CMK (cell line): ENCODE data around the gene PGAP3.

ENCODE experiments used
- DNase-seq: peaks from one replicate; pipeline ENCODE4 v3.0.0-alpha.2; 2010; ENCODE audit warnings: low read depth

PGAP3 gene

DNA sequence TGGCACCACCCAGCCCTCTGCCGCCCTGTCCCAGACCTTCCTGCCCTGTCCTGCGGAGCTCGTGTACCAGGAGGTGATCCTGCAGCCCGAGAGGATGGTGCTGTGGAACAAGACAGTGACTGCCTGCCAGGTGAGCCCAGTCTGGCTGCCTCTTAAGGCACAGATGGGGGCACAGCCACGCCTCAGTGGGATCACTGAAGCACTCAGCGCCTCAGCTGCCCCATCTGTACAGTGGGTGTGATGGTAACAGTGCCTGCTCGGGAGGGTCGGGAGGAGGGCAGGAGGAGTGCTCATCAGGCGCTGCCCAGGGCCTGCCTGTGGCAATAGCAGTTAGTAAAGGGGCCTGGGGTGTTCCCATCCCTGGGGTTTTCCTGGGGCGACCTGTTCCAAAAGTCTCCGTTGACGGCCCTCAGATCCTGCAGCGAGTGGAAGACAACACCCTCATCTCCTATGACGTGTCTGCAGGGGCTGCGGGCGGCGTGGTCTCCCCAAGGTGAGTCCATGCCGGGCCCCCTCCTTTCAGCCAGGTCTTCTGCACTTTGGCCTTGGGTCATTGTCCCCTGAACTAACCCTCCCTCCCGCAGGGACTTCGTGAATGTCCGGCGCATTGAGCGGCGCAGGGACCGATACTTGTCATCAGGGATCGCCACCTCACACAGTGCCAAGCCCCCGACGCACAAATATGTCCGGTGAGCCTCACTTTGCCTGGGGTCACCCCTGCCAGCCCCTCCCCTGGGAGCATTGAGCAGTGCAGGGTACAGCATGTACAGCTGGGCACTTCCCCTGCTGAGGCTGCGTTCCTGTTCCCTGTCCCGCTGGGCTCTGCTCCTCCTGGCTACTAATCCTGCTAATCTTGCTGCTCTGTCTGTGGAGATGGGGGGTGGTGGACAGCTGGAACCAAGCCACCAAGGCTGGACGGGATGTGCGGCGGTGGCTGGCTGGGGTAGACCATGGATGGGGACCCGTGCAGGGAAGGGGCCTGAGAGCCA is 27.2 kb downstream of the PGAP3 start:
- no peak for DNase-seq

DNA sequence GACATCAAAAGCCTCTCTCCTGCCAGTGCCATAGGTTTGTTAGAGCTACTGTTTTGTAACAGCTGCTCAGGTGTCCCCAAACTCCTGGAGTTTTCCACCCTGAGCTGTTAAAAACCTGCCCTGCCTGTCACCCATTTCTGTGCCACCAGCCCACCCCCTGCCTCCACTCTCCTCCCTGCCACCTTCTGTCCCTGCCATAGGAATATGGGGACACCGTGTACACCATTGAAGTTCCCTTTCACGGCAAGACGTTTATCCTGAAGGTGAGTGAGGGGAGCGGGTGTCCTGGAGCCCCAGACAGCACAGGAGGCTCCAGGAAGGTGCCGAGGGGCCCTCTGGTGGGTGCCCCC is 27.9 kb downstream of the PGAP3 start:
- DNase-seq = no peak

DNA sequence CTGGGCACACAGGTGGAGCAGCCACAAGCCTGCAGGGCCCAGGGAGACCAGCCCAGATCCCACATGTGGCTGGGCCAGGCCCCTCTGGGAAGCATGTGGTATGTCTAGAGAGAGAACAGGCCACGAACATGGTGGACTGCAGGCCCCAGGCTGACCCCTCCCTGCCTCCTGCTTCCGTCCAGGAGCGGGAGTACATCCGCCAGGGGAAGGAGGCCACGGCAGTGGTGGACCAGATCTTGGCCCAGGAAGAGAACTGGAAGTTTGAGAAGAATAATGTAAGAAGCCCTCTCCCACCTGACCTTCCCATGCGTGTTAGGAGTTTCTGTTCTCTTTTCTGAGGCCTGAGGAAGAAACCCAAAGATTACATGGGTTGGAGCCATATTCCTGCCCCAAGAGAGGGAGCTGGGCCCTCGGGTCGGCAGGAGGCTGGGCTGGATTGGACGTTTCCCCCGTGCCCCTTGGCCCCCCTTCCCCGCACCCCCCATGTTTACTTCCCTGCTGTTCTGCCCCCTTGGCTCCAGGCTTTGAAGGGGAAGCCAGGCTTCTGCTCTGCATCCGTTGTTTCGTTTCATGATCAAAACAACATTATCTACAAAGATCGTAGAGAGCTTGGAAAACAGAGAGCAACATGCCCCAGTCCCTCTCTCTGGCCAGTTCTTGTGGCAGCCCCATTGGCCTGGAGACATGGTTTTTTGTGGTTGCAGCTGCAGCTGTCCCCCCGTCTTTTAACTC is 28.4 kb downstream of the PGAP3 start:
- DNase-seq = no peak

DNA sequence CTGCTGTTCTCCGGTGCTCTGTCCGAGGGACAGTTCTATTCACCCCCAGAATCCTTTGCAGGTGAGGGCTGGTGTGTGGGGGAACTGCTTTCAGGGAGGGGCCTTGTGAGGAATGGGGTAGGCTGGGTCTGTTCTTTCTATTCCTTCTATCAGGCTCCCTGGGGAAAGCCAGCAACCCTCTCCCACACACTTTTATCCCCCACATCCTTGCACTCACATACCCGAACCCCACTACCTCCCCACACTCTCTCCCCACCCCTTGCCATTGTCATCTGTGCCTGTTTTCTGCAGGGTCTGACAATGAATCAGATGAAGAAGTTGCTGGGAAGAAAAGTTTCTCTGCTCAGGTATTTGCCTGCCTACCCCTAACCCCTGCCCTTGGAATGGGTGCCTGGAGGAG is 29.1 kb downstream of the PGAP3 start:
- DNase-seq = no peak

DNA sequence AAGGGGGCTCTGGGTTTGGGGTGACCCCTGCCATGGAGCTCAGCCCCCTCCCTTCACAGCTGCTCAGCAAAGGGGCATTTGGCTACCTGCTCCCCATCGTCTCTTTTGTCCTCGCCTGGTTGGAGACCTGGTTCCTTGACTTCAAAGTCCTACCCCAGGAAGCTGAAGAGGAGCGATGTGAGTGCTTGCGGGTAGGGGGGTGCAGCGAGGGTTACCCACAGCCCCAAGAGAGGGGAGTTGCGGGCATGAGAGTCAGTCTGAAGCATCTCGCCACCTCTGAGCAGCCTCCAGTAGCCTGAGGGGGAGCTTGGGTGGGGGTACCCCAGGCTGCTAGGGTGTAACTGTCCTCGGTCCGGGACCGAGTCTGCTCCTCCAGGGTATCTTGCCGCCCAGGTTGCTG is 29.5 kb downstream of the PGAP3 start:
- DNase-seq = no peak

DNA sequence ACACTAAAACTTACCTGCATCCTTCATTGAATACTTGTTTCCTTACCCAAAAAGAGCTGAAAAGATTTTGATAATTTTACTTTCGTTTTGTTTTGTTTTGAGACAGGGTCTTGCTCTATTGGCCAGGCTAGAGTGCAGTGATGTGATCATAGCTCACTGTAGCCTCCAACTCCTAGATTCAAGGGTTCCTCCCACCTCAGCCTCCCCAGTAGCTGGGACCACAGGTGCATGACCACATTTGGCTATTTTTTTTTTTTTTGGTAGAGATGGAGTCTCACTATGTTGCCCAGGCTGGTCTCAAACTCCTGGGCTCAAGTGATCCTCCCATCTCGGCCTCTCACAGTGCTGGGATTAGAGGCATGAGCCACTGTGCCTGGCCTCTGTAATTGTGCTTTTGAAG is 32.8 kb downstream of the PGAP3 start:
- no peak for DNase-seq

DNA sequence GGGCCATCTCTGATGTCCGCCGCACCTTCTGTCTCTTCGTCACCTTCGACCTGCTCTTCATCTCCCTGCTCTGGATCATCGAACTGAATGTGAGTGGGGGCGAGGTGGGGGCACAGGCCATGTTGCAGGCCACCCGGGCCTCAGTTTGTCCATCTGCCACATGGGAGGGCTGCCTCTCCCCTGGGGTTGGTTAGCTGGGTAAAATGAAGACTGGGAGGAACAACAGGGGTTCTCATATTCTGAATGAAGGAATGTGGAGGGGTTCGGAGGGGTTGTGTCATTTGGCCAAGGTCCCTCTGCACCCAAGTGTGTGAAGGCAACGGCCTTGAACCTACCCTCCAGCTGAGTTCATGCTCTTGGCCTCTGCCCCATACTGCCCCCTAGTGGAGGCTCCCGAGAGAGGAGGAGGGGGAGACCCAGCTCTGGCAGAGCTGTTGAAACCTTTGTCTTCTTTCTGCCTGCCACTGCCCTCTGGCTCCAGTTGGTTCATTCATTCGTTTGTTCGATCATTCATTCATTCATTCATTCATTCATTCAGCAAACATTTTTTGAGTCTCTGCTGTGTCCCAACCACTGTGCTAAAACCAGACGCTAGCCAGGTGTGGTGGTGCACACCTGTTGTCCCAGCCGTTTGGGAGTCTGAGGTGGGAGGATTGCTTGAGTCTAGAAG is 34.1 kb downstream of the PGAP3 start:
- peak; percentile 59 for DNase-seq

DNA sequence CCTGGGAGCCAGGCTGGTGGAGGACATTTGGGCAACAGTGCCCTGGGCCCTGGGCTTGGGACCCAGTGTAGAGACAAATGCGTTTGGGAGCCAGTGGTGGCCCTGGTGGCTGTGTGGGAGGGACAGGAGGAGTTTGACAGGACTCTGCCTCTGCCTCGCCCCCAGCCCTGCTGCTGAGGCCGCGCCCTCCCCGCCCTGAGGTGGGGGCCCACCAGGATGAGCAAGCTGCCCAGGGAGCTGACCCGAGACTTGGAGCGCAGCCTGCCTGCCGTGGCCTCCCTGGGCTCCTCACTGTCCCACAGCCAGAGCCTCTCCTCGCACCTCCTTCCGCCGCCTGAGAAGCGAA is 34.6 kb downstream of the PGAP3 start:
- no peak for DNase-seq

DNA sequence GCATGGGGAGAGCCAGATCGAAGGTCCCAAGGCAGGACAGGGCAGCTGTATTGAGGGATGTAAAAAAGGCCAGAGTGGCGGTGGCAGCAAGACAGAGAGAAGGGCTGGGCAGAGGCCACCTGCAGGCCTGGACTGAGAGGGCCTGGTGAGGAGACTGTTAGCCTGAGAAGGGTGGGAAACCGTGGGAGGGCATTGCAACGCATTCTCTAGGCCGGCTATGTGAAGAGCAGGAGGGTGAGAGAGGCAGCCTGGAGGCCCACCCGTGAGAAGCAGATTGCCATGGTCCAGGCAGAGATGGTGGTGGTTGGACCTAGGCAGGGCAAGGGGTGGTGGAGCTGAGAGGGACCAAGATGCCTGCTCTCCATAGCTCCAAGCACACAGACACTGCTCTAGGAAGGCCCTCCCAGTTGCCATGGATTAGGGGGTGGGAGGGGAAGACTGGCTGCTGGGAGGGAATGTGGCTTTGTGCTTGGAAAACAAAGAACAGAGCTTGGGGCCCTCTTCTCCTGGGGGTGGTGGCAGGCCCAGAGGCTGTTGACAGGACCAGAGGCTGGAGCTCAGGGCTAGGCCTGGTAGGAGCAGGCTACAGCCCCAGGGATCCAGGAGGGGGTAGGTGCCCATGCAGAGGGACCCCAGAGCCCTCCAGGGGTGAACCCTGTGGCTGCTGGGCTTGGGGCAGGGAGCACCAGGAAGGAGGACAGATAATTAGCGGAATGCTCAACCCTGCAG is 35.1 kb downstream of the PGAP3 start:
- DNase-seq = no peak

DNA sequence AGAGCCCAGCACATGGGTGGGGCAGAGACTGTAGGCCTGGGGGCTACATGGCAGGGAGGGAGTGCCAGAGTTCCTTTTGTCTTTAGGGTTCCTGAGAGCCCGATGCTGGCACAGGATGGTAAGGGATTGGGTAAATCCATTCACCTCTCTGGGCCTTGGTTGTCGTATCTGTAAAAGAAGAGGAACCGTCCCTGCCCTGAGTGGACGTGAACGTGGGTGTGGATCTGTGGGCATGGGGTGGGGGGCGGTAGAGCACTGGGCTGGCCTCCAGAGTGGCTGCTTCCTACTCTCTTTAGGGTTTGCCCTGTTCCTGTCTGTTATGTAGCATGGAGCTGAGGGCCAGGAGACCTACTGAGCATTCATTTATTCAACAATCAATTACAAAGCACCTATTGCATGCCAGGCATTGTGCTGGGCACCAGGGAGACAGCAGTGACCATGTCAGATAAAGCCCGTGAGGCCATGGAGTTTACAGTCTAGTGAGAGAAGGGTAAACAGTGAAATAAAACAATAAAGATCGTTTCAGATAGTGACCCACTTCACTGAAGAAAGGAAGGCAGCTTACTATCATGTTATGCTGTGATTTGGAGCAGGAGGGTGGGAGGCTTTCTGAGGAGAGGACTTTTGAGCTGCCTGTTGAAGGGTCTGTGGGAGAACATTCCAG is 35.8 kb downstream of the PGAP3 start:
- no peak for DNase-seq

DNA sequence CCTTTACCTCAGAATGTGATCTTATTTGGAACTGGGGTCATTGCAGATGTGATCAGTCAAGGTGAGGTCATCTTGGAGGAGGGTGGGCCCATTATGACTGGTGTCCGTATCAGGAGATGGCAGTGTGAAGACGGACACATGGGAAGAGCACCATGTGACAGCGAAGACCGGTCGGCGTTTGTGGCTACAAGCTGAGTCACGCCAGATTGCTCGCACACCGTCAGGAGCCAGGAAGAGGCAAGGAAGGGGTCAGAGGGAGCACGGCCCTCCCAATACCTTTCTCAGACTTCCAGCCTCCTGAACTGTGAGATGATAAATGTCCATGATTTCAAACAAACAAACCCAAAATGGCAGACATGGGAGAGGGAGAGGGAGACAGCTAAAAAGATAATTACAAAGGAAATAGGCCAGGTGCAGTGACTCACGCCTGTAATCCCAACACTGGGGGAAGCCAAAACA is 37.7 kb downstream of the PGAP3 start:
- DNase-seq = no peak

DNA sequence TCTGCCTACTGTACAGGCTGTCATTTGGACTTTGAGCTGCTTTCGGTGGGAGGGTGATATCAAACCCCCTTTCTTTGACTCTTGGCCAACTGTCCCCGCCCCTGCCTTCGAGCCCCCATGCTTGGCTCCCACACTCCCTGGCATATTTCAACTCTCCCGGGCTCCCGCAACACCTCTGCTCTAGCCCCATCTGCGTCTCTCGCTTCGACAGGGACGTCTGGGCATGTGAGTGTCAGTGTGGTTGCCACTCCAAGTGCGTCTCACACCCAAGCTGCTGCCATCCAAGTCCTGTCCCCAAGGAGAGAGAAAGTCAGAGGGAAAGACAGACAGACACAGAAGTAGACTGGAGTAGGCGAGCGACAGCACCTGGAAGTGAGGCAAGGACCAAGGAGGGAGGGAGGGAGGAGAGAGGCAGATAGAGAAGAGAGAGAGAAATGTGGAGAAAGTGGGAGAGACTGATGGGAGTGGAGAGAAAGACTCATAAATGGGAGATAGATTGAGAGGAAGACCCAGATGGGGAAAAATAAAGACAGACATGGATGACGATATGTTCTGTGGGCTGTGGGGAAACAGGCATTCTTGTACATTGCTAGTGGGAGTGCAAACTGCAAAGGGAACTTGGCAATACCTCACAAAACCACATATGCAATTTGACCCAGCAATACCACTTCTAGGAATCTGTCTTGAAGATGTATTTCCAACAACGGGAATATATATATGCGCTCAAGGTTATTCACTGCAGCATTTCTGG is 39.1 kb downstream of the PGAP3 start:
- no peak for DNase-seq

DNA sequence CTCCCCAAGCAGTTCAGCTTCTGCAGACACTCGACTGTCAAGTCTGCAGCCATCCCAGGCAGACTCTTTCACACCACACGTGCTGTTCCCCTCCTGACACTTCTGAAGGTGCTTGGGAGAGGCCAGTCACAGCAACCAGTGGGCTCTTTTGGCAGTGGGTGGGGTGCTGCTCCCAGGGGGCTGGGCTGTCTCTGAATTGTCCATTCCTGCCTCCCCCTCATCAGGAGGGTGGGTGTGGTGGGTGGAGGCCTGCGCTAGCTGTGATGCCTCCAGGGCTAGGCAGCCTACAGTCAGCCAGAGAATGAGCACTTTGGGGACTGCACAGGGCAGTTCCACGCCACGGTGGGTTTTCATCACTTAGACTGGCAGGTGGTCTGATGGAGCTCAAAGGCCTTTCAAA is 40.6 kb downstream of the PGAP3 start:
- DNase-seq = no peak

DNA sequence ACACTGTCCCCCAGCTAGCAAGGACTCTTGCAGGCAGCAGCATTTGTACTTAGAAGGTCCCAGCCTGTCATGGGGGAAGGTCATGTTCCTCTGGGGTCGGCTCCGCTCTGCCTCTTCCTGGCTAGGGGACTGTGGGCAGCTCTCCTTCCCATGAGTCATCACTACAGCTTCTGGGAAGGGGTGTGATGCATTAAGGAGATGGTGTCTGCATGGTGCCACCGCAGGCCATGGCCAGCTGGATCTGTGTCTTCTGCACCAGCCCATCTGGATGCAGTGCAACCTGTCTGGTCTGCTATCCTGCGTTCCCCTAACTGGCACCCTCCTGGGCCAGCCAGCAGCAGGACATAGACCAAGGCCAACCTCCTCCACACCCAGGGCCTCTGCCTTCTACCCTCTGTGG is 44.6 kb downstream of the PGAP3 start:
- no peak for DNase-seq

DNA sequence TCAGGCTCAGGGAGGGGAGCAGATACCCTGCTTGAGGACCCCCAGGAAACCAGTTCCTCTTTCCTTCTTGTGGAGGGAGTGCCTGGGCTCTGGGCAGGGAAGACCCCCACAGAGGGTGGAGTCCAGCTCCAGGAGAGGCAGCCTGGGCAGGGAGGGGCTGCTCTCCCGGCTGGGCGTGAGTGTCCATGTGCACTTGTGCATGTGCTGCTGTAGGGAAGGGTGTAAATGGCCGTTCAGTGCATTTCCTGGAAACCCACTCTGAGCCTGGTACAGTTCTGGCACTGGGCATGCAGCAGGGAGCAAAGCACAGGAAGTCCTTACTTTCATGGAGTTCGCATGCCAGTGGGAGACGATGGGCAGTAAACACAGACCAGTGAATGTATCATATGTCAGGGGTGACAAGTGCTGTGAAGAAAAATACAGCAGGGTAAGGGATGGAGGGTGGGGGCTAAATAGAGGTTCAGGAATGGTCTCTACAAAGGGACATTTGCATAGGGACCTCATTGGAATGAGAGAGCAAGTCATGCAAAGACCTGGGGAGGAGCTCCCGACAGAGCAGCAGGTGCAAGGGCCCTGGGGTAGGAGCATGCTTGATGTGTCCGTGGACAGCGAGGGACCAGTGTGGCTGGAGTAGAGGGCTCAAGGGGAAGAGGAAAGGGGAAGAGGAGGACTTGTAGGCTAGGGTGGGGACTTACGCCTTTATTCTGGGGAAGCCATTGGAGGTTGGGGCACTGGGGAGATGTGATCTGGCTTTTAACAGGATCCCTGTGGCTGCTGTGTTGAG is 45.4 kb downstream of the PGAP3 start:
- DNase-seq = no peak

DNA sequence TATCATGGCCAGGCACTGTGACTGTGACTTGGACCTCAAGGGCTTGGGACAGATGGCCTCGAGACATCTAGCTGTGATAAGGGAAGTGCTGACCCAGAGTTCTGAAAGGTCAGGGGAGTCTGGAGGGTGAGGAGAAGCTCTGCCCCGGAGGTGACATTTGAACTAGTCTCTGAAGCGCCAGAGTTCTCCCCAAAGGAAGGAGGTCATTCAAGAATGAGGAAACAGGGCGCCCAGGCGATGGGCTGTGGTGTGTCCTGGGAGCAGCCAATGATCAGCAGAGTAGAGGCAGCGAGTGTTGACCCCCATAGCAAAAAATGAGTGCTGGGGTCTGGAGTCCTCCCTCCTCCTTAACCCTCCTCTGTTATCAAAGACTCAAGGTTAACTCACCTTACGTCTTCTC is 46.0 kb downstream of the PGAP3 start:
- DNase-seq = no peak

DNA sequence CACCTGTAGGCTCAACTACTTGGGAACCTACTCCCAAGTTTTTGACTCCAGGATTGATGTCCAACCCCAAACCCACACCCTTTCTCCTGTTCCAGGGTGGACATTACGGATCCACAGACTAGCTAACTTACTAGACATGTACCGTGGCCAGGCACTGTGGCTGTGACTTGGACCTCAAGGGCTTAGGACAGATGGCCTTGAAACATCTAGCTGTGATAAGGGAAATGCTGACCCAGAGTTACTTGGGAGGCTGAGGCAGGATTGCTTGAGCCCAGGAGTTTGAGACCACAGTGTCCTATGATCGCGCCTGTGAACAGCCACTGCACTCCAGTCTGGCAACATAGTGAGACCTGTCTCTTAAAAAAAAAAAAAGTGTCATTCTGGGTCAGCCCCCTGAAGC is 46.8 kb downstream of the PGAP3 start:
- no peak for DNase-seq

DNA sequence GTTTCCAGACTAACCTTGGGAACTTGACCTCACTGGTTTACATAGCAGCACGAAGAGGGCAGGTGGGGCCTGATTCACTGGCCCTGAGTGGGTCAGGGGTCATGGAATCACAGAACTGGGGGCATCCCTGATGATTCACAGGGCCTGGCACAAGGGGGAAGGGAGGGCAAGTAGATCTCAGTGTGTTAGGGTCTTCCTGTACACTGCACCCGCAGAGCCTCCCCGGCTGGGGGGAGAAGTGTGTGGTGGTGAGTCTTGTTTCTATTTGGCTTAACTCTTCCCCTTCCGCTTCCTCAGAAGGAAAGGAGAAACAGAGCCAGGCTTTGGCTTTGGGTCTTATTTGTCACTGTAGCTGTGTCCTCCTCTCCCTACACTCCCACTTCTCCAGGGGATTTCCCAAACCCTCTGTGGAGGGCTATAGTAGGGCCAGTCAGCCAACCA is 47.2 kb downstream of the PGAP3 start:
- DNase-seq = no peak

DNA sequence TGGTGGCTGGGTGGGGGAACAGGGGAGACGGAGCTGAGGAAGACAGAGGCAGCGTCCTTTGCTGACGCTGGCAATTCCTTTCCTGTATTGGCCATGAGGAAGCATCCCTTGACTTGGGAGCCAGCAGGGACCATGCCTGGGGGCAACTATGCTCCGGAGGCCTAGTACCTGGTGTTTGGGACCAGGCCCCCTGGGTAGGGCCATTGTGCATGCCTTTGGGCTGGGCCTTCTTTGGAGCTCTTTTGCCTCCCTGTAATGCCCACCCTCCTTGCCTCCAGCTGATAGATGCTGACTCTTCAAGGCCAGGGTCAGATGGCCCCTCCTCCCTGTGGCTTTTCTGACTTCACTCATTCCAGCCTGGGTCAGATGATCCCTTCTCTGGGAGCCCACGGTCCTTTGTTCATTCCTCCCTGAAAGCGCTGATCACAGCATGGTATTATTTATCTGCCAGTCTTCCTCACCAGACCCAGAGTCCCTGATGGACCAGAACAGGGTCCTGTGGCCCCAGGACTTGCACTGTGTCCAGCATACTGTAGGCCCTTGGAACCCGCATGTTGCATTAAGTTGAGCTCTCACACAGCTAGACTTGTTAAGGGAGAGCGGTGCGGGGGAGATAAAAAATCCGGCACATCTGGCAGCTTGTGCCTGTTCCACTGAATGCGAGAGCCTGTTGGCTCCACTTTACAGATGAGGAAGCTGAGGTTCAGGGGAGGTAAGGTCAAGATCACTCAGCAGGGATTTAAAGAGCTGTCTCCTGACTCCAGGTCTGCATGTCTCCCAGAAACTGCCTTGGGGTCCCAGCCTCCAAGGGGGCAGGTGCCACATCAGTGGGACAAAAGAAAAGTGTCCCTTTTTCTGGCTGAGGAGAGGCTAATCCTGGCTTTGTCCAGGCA is 48.0 kb downstream of the PGAP3 start:
- no peak for DNase-seq
